ENCODE data around the gene ONECUT3. TPM values are rescaled to one million over a fixed set of nuclear protein-coding genes. Genes with fewer than 3 reads are reported as not detected.

The ONECUT3 gene
- total and polyA plus RNA-seq, 2 of the 4 experiments (the other 2 are of a cell fraction) = not detected

GRCh38 chr19:1736280-1736679 is 17.0 kb upstream of the ONECUT3 start:
- H3K36me3 ChIP-seq (ENCODE audit: control insufficient read depth, insufficient read depth, low read length) = no peaks in the 10 kb centered on the region
- peaks cover 9% of the 10 kb centered on the region for H3K9me3 ChIP-seq (ENCODE audit: control insufficient read depth, insufficient read depth, low read length)
- no peak overlapping the region for H3K4ac ChIP-seq (ENCODE audit: low read depth, low read length)
- no peak overlapping the region for H3K14ac ChIP-seq (replicated peaks; ENCODE audit: low read depth, low read length)
- in situ Hi-C loops (cut with MboI; ENCODE audit: low sequenced_read_pairs) = no loop called here
- H2AFZ ChIP-seq (replicated peaks; ENCODE audit: low read length, poor library complexity) = no peak overlapping the region
- WGBS, 2 experiments (ENCODE audit: extremely low coverage in 2 of 2, insufficient read length in 1 of 2) = 17% methylated on average over 1 of the region's 3 CpGs; no CpG with 5 or more reads in 1 of the 2 experiments
- no peak overlapping the region for H3K4me2 ChIP-seq (ENCODE audit: low read depth, low read length)
- no peak overlapping the region for H4K5ac ChIP-seq (ENCODE audit: low read depth, low read length)
- H2AK5ac ChIP-seq (ENCODE audit: low read depth, low read length) = no peak overlapping the region
- no peak overlapping the region for H3K23ac ChIP-seq (ENCODE audit: low read depth, low read length)
- H3K79me1 ChIP-seq (ENCODE audit: low read depth in 1 of 2, low read length in 2 of 2) = no peaks in the 10 kb centered on the region
- intact Hi-C loops (cut with micrococcal nuclease) = no loop called here
- H2BK20ac ChIP-seq (ENCODE audit: low read depth, low read length) = no peak overlapping the region
- H2BK120ac ChIP-seq (ENCODE audit: low read depth, low read length) = no peak overlapping the region
- POLR2A ChIA-PET (ENCODE audit: unreplicated experiment) = no interaction called here
- H4K91ac ChIP-seq (ENCODE audit: insufficient read depth, low read depth, low read length) = no peak overlapping the region
- no peak overlapping the region for H2BK15ac ChIP-seq (ENCODE audit: low read depth, low read length)
- DNase-seq = no peak
- H3K56ac ChIP-seq (ENCODE audit: extremely low read depth, insufficient read depth, low read length) = no peak overlapping the region
- H3K9ac ChIP-seq (ENCODE audit: low read depth, low read length) = no peak overlapping the region
- no peak overlapping the region for H3K27ac ChIP-seq (ENCODE audit: insufficient read depth, low read length)
- H3K4me3 ChIP-seq (ENCODE audit: insufficient read depth, low read depth, low read length) = no peak overlapping the region
- no peak for ATAC-seq (ENCODE audit: low read depth)
- CTCF ChIA-PET = no interaction called here
- H3K18ac ChIP-seq (ENCODE audit: low read depth, low read length) = no peak overlapping the region
- H3K27me3 ChIP-seq (ENCODE audit: control insufficient read depth, insufficient read depth, low read length) = peaks cover 53% of the 10 kb centered on the region
- no peak overlapping the region for H4K8ac ChIP-seq (ENCODE audit: low read depth in 2 of 2, low read length in 2 of 2)
- H3K4me1 ChIP-seq (ENCODE audit: control insufficient read depth, insufficient read depth, low read length) = no peaks in the 10 kb centered on the region
- no peaks in the 10 kb centered on the region for H3K9me1 ChIP-seq (ENCODE audit: insufficient read depth, low read length)
- H2AK9ac ChIP-seq (replicated peaks; ENCODE audit: low read depth, low read length, poor library complexity) = no peak overlapping the region
- no TSS peak for BruUV-seq (replicated peaks)
- TF ChIP-seq FOS (IDR thresholded peaks at IDR 0.05; ENCODE audit: low read depth, low read length) = no peak
- no peak for TF ChIP-seq USF2 (IDR thresholded peaks at IDR 0.05; ENCODE audit: low read depth, low read length)
- TF ChIP-seq RAD21 (IDR thresholded peaks at IDR 0.05; ENCODE audit: low read length) = no peak
- no peak for TF ChIP-seq RCOR1 (IDR thresholded peaks at IDR 0.05; ENCODE audit: insufficient replicate concordance, low read length)
- TF ChIP-seq POLR2A (IDR thresholded peaks at IDR 0.05; ENCODE audit: low read depth, low read length) = no peak
- no peak for TF ChIP-seq MAZ (IDR thresholded peaks at IDR 0.05; ENCODE audit: borderline replicate concordance, low read depth, low read length)
- TF ChIP-seq SMC3 (IDR thresholded peaks at IDR 0.05; ENCODE audit: low read depth, low read length) = no peak
- no peak for TF ChIP-seq BHLHE40 (IDR thresholded peaks at IDR 0.05; ENCODE audit: low read depth, low read length)
- no peak for TF ChIP-seq RFX5 (IDR thresholded peaks at IDR 0.05; ENCODE audit: low read depth, low read length)
- no peak for TF ChIP-seq MXI1 (IDR thresholded peaks at IDR 0.05; ENCODE audit: borderline replicate concordance, low read depth, low read length)
- TF ChIP-seq MAFK (IDR thresholded peaks at IDR 0.05; ENCODE audit: low read depth, low read length) = no peak
- TF ChIP-seq ELK1 (IDR thresholded peaks at IDR 0.05; ENCODE audit: borderline replicate concordance, low read depth, low read length) = no peak
- no peak overlapping the region for H2BK5ac ChIP-seq (ENCODE audit: low read depth, low read length, poor library complexity, severe bottlenecking)
- no peaks in the 10 kb centered on the region for H4K20me1 ChIP-seq (ENCODE audit: insufficient read depth, low read length)
- dilution Hi-C loops (cut with HindIII; ENCODE audit: low sequenced_read_pairs, unreplicated experiment) = no loop called here
